GM13976 (cell line): ENCODE measurements around the gene COX19.

Experiments used
- DNase-seq: peaks from one replicate; pipeline ENCODE4 v3.0.0; 2012; ENCODE audit warnings: low spot score
- in situ Hi-C: fragments of 300-500 bp; cut with MboI; formaldehyde crosslinking; loops from one replicate; pipeline ENCODE4 v1.12.0; 2022; ENCODE audit warnings: low sequenced_read_pairs, mixed read lengths, inconsistent platforms; ENCODE audit not compliant: unreplicated experiment
- TF ChIP-seq, protein P1 (sequence below): IDR thresholded peaks from 2 replicates; pipeline ENCODE4 v1.5.1; 2012; ENCODE audit warnings: borderline replicate concordance, mild to moderate bottlenecking; ENCODE audit not compliant: insufficient read depth; ENCODE audit errors: extremely low read depth, missing control alignments, control extremely low read depth

The COX19 gene

DNA sequence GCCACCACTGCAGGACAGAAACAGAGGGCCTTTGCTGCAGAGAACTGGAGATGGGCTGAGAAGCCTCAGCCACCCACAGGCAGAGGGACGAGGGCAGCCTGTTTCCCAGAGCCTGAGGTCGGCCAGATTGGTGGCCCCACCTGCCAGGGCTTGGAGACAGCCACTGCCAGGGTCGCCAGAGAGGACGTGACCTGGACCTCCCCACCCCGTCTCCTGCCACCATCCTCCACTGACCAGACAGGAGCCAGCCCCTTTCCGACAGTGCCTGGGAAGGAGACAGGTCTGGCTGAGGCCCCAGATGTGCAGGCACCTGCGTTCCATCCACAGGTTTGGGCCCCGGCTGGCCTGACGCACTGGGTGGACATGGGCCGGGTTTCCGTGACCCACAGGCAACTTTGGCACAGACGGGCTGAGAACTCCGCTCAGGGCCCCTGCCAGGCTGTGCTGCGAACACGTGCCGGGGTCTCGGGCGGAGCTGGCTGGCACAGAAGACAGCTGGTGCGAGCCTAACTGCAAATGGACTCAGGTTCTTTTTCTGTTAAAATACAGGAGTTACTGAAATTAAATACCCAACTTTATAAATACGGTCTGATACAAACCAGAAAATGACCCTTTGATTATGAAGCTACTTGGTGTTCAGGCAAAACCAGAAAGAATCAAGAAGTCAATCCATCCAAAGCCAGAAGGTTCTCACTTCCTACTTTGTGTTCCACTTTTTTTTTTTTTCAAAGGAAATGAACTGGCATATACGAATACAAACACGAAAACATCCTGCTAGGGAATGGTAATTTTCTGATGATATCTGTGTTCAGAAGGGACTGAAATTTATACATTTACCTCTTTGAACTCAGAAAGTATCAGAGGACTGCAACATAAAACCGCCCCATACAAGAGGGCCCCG, 6.9 kb downstream of the COX19 start:
- TF ChIP-seq, protein P1, sequence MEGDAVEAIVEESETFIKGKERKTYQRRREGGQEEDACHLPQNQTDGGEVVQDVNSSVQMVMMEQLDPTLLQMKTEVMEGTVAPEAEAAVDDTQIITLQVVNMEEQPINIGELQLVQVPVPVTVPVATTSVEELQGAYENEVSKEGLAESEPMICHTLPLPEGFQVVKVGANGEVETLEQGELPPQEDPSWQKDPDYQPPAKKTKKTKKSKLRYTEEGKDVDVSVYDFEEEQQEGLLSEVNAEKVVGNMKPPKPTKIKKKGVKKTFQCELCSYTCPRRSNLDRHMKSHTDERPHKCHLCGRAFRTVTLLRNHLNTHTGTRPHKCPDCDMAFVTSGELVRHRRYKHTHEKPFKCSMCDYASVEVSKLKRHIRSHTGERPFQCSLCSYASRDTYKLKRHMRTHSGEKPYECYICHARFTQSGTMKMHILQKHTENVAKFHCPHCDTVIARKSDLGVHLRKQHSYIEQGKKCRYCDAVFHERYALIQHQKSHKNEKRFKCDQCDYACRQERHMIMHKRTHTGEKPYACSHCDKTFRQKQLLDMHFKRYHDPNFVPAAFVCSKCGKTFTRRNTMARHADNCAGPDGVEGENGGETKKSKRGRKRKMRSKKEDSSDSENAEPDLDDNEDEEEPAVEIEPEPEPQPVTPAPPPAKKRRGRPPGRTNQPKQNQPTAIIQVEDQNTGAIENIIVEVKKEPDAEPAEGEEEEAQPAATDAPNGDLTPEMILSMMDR: no peak
- DNase-seq: no peak
- in situ Hi-C loops: no loop called here

DNA sequence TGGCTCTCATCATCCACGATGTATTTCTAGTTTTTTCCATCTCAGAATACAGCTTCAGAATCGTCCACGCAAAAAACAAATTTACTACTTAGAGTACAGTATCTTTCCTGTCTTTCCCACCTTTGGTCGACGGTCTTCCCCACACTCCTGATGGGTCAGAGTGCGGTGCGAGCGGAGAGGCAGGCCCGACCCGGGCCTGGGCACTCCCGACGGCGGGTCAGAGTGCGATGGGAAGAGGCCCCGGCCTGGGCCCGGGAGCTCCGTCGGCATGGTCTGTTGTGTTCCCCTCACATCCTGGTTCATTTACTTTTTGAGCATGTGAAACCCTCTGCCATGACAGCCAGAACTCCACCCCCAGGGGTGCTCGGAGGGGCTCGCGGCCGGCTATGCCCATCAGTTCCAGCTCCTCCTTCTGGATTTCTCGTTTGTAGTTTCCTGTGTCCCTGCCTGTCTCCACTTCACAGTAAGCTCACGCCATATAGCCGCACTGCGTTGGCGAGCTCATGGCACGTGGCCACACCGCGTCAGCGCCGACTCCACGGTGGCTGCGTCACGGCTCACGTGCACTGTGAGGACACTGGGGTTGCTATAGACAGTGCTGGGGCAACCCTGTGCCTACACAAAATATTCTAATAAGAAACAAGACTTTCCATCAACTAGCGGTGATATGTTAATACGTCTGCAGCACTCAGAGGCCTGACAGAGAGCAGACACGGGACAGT, 7.8 kb downstream of the COX19 start:
- in situ Hi-C loops: no loop called here
- no peak for DNase-seq
- TF ChIP-seq, protein P1: no peak

DNA sequence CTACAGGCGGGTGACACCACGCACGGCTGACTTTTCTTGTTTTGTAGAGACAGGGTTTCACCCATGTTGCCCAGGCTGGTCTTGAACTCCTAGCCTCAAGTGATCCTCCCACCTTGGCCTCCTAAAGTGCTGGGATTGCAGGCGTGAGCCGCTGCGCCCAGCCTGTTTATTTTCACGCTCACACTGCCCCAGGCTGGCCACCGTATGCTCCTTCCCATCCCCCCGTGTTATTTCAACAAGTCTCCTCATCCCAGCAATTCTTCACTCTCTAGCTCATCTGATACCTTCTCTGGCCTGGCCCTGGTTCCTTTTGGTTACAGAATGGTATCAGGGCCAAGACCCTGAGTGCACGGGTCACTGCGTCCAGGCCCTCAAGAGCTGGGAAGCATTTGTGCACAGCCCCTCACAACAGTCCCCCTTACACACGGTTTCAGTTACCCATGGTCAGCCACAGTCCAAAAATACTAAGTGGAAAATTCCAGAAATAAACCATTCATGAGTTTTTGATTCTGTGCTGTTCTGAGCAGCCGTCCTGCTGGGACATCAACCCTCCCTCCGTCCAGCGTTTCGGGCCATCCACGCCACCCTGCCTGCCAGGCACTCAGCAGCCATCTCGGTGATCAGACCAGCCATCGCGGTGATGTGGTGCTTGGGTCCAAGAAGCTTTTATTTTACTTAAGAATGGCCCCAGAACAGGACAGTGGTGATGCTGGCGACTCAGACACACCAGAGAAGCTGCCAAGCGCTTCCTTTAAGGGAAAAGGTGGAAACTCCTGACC, 8.9 kb downstream of the COX19 start:
- TF ChIP-seq, protein P1: no peak
- in situ Hi-C loops: no loop called here

DNA sequence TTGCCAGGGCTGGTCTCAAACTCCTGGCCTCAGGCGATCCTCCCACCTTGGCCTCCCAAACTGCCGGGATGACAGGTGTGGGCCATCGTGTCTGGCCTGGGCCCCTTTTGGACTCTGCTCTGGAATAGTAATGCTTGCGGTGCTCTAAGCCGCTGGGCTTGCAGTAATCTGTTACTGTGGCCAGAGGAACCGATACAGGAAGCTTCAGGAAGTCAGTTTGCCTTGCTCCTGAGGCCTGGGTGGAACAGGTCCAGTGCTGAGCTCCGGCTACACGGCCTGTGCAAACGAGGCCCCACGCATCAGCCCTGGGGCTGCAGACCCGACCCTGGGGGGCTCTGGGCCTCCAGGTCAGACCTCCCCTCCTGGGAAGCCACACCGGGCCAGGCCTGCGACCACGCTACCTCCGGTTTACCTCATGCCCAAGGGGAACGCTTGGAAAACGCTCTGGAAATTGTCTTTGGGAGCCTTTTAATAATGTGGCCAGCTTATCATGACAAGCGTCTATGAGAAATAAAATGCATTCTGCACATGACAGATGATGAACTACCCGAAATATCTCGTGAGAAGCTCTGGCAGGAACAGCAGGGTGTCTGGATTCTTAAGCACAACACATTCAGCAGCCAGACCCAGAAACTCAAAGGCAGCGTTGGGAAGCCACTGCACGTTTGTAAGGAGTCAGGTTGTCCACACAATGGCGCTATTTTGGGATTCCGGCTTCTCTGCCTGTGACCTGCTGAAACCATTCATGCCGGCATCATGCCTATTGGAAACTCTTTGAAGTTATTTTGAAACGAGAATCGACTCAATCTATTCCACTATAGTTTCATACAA, 10.7 kb downstream of the COX19 start:
- TF ChIP-seq, protein P1: no peak
- no peak for DNase-seq
- in situ Hi-C loops: no loop called here

More for the DNA sequence above, 8.9 kb downstream of the COX19 start:
- DNase-seq: no peak

DNA sequence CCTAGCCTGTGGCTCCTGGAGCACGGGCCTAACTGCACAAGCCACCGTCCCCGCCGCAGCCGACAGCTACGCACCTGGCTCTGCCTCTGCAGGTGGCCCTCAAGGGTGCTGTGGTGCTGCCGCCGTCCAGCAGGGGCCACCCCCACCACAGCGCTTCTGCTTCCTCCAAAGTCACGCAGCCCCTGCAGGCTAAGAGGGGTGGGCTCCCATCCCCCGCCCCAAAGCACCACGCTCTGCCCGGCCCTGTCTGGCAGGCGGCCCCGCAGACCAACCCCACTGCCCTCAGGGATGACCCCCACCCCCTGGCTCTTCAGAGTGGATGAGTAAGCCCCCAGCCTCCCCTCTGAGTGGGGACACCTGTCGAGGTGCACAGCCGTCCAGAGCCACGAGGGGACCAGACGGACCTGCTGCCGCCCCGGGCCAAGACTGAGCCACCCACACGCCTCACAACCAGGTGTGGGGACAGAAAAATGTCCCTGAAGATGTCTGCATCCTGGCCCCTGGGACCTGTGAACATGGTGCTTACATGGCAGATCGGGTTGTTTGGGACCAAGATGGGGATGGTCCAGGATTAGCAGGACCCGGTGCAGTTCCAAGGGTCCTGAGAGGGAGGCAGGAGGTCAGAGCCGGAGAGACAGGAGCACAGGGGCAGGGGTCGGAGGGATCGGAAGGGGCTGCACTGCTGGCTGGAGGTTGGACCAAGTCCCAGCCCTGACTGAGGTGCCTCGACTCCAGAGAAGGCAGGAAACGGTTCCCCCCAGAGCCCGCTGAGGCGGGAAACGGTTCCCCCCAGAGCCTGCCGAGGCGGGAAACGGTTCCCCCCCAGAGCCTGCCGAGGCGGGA, 11.9 kb downstream of the COX19 start:
- in situ Hi-C loops: no loop called here
- no peak for DNase-seq
- TF ChIP-seq, protein P1: peak; percentile 17
